GM18951 (cell line): ENCODE data around the gene TDRD15.
"Not testable (repeated sequence)": the region's sequence is repeated elsewhere in the genome, so short reads cannot be mapped to it uniquely, and the experiment has no call there.

Experiments
- POLR2A ChIP-seq: IDR thresholded peaks from 4 replicates; pipeline ENCODE4 v1.6.1; 2011; ENCODE audit warnings: mild to moderate bottlenecking; ENCODE audit not compliant: insufficient read length, insufficient read depth; ENCODE audit errors: extremely low read depth
- in situ Hi-C: fragments of 300-500 bp; cut with MboI; formaldehyde crosslinking; loops from one replicate; pipeline ENCODE4 v1.12.0; 2022; ENCODE audit warnings: low sequenced_read_pairs, mixed read lengths, inconsistent platforms; ENCODE audit not compliant: unreplicated experiment

The TDRD15 gene

GRCh38 chr2:21123473-21124393 is at the start of gene TDRD15:
Gene TDRD15, plus strand, starts transcription at chr2:21123968. Its CDS starts 13,500 bp downstream, at chr2:21137468.
- in situ Hi-C loops: no loop called here
- TF ChIP-seq POLR2A: no peak

DNA sequence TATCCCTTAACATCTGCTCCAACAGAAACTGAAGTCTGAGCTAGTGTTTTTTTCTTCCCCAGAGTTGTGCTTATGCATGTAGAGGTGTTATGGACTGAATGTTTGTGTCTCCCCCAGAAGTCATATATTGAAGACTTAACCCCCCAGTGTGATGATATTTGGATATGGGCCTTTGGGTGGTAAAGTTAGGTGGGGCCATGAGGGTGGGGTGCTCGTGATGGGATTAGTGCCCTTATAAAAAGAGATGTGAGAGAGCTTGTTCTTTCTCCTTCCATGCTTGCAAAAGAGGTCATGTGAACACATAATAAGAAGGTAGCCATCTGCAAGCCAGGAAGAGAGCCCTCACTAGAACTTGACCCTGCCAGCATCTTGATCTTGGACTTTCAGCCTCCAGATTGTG is 45.5 kb upstream of the TDRD15 start:
- no peak for TF ChIP-seq POLR2A
- in situ Hi-C loops: no loop called here

GRCh38 chr2:21083482-21083881 is 40.3 kb upstream of the TDRD15 start:
- TF ChIP-seq POLR2A: no peak
- in situ Hi-C loops: no loop called here

- no peak for TF ChIP-seq POLR2A
- in situ Hi-C loops: no loop called here
Observed at GRCh38 chr2:21084401-21084800, 39.4 kb upstream of the TDRD15 start.

- TF ChIP-seq POLR2A: no peak
- in situ Hi-C loops: no loop called here
Observed at GRCh38 chr2:21092308-21092869, 31.4 kb upstream of the TDRD15 start.

- no peak for TF ChIP-seq POLR2A
- in situ Hi-C loops: no loop called here
Observed at GRCh38 chr2:21095178-21095577, 28.6 kb upstream of the TDRD15 start.

- in situ Hi-C loops: no loop called here
- TF ChIP-seq POLR2A: no peak
Observed at GRCh38 chr2:21095714-21096113, 28.1 kb upstream of the TDRD15 start.

GRCh38 chr2:21096458-21096857 is 27.3 kb upstream of the TDRD15 start:
- no peak for TF ChIP-seq POLR2A
- in situ Hi-C loops: no loop called here

GRCh38 chr2:21097331-21097730 is 26.4 kb upstream of the TDRD15 start:
- in situ Hi-C loops: no loop called here
- no peak for TF ChIP-seq POLR2A

- no peak for TF ChIP-seq POLR2A
- in situ Hi-C loops: no loop called here
Observed at GRCh38 chr2:21098294-21098693, 25.5 kb upstream of the TDRD15 start.

DNA sequence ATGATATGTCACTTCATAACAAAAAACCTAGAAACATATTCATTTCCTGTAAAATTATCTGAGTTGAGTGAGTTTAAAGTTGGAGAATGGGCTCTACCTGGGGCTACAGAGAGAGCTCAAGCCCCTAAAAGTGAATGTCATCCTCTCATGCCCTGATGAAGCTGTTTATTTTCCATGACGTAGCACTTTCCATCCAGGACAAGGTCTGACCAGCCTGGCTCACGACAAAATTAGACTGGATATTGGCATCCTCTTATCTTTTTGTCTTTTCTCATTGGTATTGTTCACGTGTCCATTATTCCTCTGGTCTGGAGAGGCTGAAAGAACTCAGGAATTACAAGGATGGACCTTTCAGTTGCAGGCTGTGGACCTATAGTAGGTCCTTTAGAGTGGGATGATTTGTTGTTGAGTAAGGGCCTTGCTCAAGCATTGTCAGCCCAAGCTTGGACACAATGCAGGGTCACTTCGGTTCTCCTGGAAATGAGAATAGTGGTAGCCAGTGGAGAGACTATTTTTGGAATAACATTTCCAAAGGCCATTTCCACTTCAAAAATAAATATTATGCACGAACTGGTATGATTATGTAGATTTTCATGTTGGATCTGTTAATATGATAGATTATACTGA is 24.4 kb upstream of the TDRD15 start:
- no peak for TF ChIP-seq POLR2A
- in situ Hi-C loops: no loop called here

- in situ Hi-C loops: not testable (repeated sequence)
Observed at GRCh38 chr2:21101514-21102155, 22.1 kb upstream of the TDRD15 start.

- in situ Hi-C loops: no loop called here
Observed at GRCh38 chr2:21102356-21102755, 21.4 kb upstream of the TDRD15 start.

More at GRCh38 chr2:21102356-21102755, 21.4 kb upstream of the TDRD15 start:
- no peak for TF ChIP-seq POLR2A
